ENCODE results near the gene PRDM5.

The PRDM5 gene

DNA sequence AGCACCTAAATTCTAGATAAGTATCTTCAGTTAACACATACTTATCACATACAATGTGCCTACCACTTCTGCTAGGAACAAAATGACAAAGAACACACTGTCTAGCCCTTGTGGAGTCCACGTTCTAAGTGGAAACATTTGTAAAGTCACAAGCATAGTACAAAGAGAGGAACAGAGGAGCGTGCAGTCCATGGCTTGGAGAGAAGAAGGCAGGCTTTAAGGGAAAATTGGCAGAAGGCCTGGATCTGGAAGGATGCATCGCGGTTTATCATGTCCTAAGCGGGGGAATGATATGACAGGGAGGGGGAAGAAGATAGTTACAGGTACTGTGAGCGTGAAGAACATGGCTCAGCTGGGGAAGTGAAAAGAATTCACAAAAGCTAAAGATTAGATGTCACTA lies 218.0 kb downstream of the PRDM5 start:
- Histone ChIP-seq H3K27ac (ENCODE audit: low read depth, low read length) (no peak overlapping the region), H3K36me3 (ENCODE audit: control insufficient read depth, insufficient read depth, low read length) (no peaks in the 10 kb centered on the region), H3K27me3 (ENCODE audit: control insufficient read depth, insufficient read depth, low read length) (no peaks in the 10 kb centered on the region), H3K9ac (ENCODE audit: low read depth, low read length) (no peak overlapping the region), H3K4me3 (ENCODE audit: low read depth, low read length) (no peak overlapping the region), H3K9me3 (ENCODE audit: control insufficient read depth, insufficient read depth, low read length) (no peaks in the 10 kb centered on the region), H3K4me1 (ENCODE audit: control insufficient read depth, insufficient read depth, low read length) (no peaks in the 10 kb centered on the region)

DNA sequence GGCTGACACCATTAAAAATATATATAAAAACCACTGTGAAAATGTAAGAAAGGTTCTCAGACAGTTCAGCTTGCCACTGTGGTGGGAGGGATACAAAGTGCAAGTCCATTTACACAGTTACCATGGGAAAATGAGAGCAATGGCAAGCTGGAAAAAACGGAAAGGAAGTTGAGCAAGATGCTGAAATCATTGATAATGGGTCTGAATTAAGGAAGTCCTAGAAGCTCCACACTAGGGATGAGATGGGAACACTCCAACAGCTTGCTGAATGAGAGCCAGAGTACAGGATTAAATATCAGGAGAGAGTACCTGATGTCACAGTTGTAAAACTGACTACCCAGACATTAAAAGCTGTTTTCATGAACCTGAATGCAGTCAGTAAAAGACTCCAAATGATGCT lies 218.6 kb downstream of the PRDM5 start:
- H3K4me1 ChIP-seq (ENCODE audit: control insufficient read depth, insufficient read depth, low read length), result no peaks in the 10 kb centered on the region
- no peaks in the 10 kb centered on the region for H3K9me3 ChIP-seq (ENCODE audit: control insufficient read depth, insufficient read depth, low read length)
- H3K36me3 ChIP-seq (ENCODE audit: control insufficient read depth, insufficient read depth, low read length), result no peaks in the 10 kb centered on the region
- no peak overlapping the region for H3K9ac ChIP-seq (ENCODE audit: low read depth, low read length)
- no peaks in the 10 kb centered on the region for H3K27me3 ChIP-seq (ENCODE audit: control insufficient read depth, insufficient read depth, low read length)
- no peak overlapping the region for H3K27ac ChIP-seq (ENCODE audit: low read depth, low read length)
- no peak overlapping the region for H3K4me3 ChIP-seq (ENCODE audit: low read depth, low read length)

DNA sequence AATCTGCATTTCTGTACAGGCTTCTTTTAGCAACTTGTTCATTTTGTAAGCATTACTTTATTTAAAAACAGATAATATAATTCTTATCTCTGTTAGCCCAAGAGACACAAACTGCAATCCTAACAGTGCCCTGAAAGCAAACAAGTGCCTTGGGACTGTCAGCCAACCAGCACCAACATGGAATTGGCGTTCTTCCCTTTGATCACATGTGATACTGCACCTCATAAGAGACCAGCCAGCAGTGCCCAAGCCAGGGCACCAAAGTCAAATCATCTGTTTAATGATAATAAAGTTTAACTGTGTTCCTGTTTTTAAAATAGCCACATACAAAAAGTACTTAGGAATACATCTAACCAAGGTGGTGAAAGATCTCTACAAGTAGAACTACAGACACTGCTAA lies 223.2 kb downstream of the PRDM5 start:
- H3K27me3 ChIP-seq (ENCODE audit: control insufficient read depth, insufficient read depth, low read length), result no peaks in the 10 kb centered on the region
- H3K9ac ChIP-seq (ENCODE audit: low read depth, low read length), result no peak overlapping the region
- no peak overlapping the region for H3K27ac ChIP-seq (ENCODE audit: low read depth, low read length)
- no peaks in the 10 kb centered on the region for H3K36me3 ChIP-seq (ENCODE audit: control insufficient read depth, insufficient read depth, low read length)
- no peaks in the 10 kb centered on the region for H3K9me3 ChIP-seq (ENCODE audit: control insufficient read depth, insufficient read depth, low read length)
- 0 out of 2 replicates have a peak, but pooled peaks cover 3% of the 10 kb centered on the region for H3K4me1 ChIP-seq (ENCODE audit: control insufficient read depth, insufficient read depth, low read length)
- H3K4me3 ChIP-seq (ENCODE audit: low read depth, low read length), result no peak overlapping the region

DNA sequence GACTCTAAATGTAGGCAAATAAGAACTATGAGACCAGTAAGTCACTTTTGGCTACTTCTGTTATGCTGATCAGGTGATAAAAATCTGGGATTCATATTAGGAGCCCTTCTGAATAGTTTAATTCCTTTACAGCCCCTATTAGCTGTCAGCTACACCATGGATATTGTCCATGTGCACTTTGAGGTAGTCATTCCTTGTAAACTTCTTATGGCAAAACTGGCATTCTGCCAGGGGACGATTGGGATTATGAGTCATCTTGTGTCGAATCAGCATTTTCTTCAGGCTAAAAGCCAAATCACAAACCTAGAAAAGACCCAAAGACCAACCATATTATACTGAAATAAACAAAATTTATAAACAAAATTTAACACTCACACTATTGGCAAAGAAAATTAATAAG lies 227.6 kb downstream of the PRDM5 start:
- Histone ChIP-seq H3K27ac (ENCODE audit: low read depth, low read length) (no peak overlapping the region), H3K9me3 (ENCODE audit: control insufficient read depth, insufficient read depth, low read length) (no peaks in the 10 kb centered on the region), H3K4me3 (ENCODE audit: low read depth, low read length) (no peak overlapping the region), H3K4me1 (ENCODE audit: control insufficient read depth, insufficient read depth, low read length) (0 out of 2 replicates have a peak, but pooled peaks cover 3% of the 10 kb centered on the region), H3K9ac (ENCODE audit: low read depth, low read length) (no peak overlapping the region), H3K36me3 (ENCODE audit: control insufficient read depth, insufficient read depth, low read length) (no peaks in the 10 kb centered on the region), H3K27me3 (ENCODE audit: control insufficient read depth, insufficient read depth, low read length) (no peaks in the 10 kb centered on the region)

DNA sequence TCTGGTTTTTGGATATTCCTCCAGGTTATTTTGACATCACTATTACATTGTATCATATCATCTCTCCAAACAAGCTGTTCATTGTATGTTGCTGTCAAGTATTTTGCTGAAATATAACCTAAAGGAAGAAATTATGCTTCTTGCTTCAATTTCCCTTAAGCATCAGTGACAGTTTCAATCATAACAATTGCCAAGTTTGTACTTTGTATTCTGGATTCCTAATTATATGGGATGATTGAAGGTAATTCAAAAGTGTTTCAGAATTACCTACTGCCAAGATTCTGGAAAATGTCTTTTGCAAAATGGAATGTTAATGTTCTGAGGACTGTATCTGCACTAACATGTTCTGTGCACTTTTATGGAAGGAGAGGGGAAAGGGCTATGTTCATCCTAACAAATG lies 228.7 kb downstream of the PRDM5 start:
- Histone ChIP-seq H3K27ac (ENCODE audit: low read depth, low read length) (no peak overlapping the region), H3K36me3 (ENCODE audit: control insufficient read depth, insufficient read depth, low read length) (no peaks in the 10 kb centered on the region), H3K4me1 (ENCODE audit: control insufficient read depth, insufficient read depth, low read length) (0 out of 2 replicates have a peak, but pooled peaks cover 3% of the 10 kb centered on the region), H3K9me3 (ENCODE audit: control insufficient read depth, insufficient read depth, low read length) (no peaks in the 10 kb centered on the region), H3K9ac (ENCODE audit: low read depth, low read length) (no peak overlapping the region), H3K4me3 (ENCODE audit: low read depth, low read length) (no peak overlapping the region), H3K27me3 (ENCODE audit: control insufficient read depth, insufficient read depth, low read length) (no peaks in the 10 kb centered on the region)

DNA sequence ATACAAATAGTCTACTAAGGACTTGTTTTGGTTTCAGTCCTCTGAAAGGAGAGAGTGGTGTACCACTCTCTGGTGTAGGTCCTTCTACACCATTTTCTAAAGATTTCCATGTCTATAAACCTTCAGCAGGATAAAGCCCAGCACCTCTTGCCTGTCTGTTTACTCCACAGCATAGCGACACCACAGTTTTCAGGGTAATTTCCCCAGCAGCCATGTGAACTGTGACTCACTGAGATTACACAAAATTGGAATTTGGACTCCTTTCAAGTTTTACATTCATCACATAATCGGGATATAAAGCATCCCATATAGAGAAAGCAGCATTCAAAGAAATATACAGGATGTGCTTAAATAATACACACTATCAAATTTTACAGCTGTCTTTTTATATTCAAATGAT lies 229.6 kb downstream of the PRDM5 start:
- Histone ChIP-seq H3K27ac (ENCODE audit: low read depth, low read length) (no peak overlapping the region), H3K4me1 (ENCODE audit: control insufficient read depth, insufficient read depth, low read length) (no peaks in the 10 kb centered on the region), H3K36me3 (ENCODE audit: control insufficient read depth, insufficient read depth, low read length) (no peaks in the 10 kb centered on the region), H3K4me3 (ENCODE audit: low read depth, low read length) (no peak overlapping the region), H3K9me3 (ENCODE audit: control insufficient read depth, insufficient read depth, low read length) (no peaks in the 10 kb centered on the region), H3K9ac (ENCODE audit: low read depth, low read length) (no peak overlapping the region), H3K27me3 (ENCODE audit: control insufficient read depth, insufficient read depth, low read length) (no peaks in the 10 kb centered on the region)

DNA sequence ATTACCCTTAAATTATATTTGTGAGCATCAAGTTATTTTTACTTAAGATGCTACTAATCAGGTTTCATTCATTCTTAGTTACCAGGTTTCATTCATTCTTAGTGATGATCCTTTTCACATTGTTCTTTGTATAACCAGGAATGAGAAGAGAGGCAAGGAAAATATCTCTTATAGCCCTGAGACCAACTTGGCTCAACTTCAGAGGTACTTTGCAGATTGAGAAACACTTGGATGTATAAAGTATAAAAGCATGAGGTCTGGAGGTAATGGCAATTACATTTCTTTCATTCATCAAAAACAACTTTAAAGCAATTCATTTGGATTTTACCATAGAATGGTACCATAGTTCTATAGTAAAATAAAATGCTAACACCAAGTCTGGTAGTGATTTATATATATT lies 231.0 kb downstream of the PRDM5 start:
- no peak overlapping the region for H3K27ac ChIP-seq (ENCODE audit: low read depth, low read length)
- no peaks in the 10 kb centered on the region for H3K36me3 ChIP-seq (ENCODE audit: control insufficient read depth, insufficient read depth, low read length)
- H3K9me3 ChIP-seq (ENCODE audit: control insufficient read depth, insufficient read depth, low read length), result no peaks in the 10 kb centered on the region
- H3K4me1 ChIP-seq (ENCODE audit: control insufficient read depth, insufficient read depth, low read length), result no peaks in the 10 kb centered on the region
- H3K27me3 ChIP-seq (ENCODE audit: control insufficient read depth, insufficient read depth, low read length), result no peaks in the 10 kb centered on the region
- no peak overlapping the region for H3K9ac ChIP-seq (ENCODE audit: low read depth, low read length)
- H3K4me3 ChIP-seq (ENCODE audit: low read depth, low read length), result no peak overlapping the region

DNA sequence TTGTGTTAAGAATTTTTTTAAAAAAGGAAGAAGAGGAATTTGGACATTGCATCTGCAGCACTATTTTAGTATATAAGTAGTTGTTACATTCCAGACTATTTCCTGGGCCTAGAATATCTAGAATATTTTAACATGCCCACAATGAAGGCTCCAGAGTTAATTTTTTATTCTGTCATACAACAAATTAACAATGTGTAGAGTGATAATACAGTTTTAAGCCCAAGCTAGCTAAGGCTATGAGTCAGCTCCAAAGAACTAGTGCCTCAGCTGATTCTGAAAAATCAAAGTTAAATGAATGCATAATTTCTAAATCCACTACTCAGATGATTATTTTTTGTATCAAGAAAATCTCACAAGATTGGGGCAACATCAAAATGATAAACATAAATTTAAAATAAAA lies 231.4 kb downstream of the PRDM5 start:
- no peaks in the 10 kb centered on the region for H3K36me3 ChIP-seq (ENCODE audit: control insufficient read depth, insufficient read depth, low read length)
- H3K27me3 ChIP-seq (ENCODE audit: control insufficient read depth, insufficient read depth, low read length), result no peaks in the 10 kb centered on the region
- no peak overlapping the region for H3K27ac ChIP-seq (ENCODE audit: low read depth, low read length)
- no peak overlapping the region for H3K4me3 ChIP-seq (ENCODE audit: low read depth, low read length)
- H3K9ac ChIP-seq (ENCODE audit: low read depth, low read length), result no peak overlapping the region
- no peaks in the 10 kb centered on the region for H3K4me1 ChIP-seq (ENCODE audit: control insufficient read depth, insufficient read depth, low read length)
- no peaks in the 10 kb centered on the region for H3K9me3 ChIP-seq (ENCODE audit: control insufficient read depth, insufficient read depth, low read length)

DNA sequence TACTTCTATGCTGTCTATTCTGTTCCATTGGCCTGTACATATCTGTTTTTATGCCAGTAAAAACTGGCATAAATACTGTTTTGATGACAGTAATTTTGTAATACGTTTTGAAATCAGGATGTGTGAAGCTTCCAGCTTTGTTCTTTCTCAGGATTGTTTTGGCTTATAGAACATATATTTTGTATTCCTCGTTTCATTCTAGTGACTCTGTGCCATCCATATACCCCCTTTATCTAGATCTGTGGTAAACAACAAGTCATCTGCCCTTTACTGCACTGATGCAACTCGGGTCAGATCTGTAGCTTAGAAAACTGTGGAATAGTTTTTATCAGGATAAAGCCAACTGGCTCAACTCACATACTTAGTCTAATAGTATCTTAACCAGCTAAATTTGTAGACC lies 233.7 kb downstream of the PRDM5 start:
- Histone ChIP-seq H3K27ac (ENCODE audit: low read depth, low read length) (no peak overlapping the region), H3K4me1 (ENCODE audit: control insufficient read depth, insufficient read depth, low read length) (peaks cover 3% of the 10 kb centered on the region; the same call in 1 of the 2 replicates)

DNA sequence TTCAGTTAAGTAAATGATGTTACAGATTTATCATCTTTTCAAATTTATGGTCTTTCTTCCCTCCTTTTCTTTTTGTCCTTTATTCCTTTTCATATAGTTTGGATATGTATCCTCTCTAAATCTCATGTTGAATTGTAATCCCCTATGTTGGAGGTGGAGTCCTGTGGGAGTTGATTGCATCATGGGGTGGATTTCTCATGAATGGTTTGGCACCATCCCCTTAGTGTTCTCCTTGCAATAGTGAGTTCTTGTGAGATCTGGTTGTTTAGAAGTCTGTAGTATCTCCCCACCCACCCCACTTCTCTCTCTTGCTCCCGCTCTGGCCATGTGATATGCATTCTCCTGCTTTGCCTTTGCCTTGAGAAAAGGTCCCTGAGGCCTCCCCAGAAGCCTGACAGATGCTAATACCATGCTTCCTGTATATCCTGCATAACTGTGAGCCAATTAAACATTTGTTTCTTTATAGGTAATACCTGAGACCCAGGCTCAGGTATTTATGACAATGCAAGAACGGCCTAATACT lies 236.7 kb downstream of the PRDM5 start:
- no peaks in the 10 kb centered on the region for H3K27me3 ChIP-seq (ENCODE audit: control insufficient read depth, insufficient read depth, low read length)

More for the DNA sequence above, 233.7 kb downstream of the PRDM5 start:
- Histone ChIP-seq H3K36me3 (ENCODE audit: control insufficient read depth, insufficient read depth, low read length) (no peaks in the 10 kb centered on the region), H3K9me3 (ENCODE audit: control insufficient read depth, insufficient read depth, low read length) (no peaks in the 10 kb centered on the region), H3K27me3 (ENCODE audit: control insufficient read depth, insufficient read depth, low read length) (no peaks in the 10 kb centered on the region), H3K9ac (ENCODE audit: low read depth, low read length) (no peak overlapping the region), H3K4me3 (ENCODE audit: low read depth, low read length) (no peak overlapping the region)

DNA sequence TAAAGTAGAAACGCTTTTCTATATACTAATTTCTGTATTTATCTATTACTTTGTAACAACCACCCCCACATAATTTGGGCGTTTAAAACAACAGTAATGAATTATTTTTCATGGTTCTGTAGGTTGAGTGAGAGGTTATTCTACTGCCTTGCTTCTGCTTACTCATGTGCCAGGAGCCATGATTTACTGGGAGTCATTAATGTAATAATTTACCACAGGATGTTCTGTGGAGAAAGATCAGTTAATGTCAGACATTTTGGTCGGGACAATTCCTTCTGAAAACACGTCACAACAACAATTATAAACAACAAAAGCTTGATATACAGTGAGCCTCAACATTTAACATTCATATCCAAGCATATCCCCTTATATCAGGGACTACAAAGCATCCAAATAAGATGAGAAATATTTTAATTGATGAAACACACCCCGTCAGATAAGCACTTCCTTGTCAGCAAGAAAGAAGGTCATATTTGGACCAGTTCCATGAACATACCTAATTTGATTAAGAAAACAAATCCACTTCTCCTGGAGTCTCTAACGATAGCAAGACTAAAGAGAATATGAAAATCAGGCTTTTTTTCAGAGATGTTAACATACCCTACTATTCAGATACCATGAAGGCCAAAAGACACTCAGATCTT lies 238.5 kb downstream of the PRDM5 start:
- Histone ChIP-seq H3K27ac (ENCODE audit: low read depth, low read length) (no peak overlapping the region), H3K9ac (ENCODE audit: low read depth, low read length) (no peak overlapping the region), H3K9me3 (ENCODE audit: control insufficient read depth, insufficient read depth, low read length) (no peaks in the 10 kb centered on the region), H3K27me3 (ENCODE audit: control insufficient read depth, insufficient read depth, low read length) (no peaks in the 10 kb centered on the region), H3K4me1 (ENCODE audit: control insufficient read depth, insufficient read depth, low read length) (peaks cover 3% of the 10 kb centered on the region), H3K4me3 (ENCODE audit: low read depth, low read length) (no peak overlapping the region), H3K36me3 (ENCODE audit: control insufficient read depth, insufficient read depth, low read length) (no peaks in the 10 kb centered on the region)

More for the DNA sequence above, 236.7 kb downstream of the PRDM5 start:
- H3K27ac ChIP-seq (ENCODE audit: low read depth, low read length), result no peak overlapping the region
- peaks cover 3% of the 10 kb centered on the region for H3K4me1 ChIP-seq (ENCODE audit: control insufficient read depth, insufficient read depth, low read length)
- no peaks in the 10 kb centered on the region for H3K36me3 ChIP-seq (ENCODE audit: control insufficient read depth, insufficient read depth, low read length)
- no peak overlapping the region for H3K9ac ChIP-seq (ENCODE audit: low read depth, low read length)
- H3K4me3 ChIP-seq (ENCODE audit: low read depth, low read length), result no peak overlapping the region
- H3K9me3 ChIP-seq (ENCODE audit: control insufficient read depth, insufficient read depth, low read length), result no peaks in the 10 kb centered on the region
